ENCODE results near the gene ECE1.

ECE1 gene

DNA sequence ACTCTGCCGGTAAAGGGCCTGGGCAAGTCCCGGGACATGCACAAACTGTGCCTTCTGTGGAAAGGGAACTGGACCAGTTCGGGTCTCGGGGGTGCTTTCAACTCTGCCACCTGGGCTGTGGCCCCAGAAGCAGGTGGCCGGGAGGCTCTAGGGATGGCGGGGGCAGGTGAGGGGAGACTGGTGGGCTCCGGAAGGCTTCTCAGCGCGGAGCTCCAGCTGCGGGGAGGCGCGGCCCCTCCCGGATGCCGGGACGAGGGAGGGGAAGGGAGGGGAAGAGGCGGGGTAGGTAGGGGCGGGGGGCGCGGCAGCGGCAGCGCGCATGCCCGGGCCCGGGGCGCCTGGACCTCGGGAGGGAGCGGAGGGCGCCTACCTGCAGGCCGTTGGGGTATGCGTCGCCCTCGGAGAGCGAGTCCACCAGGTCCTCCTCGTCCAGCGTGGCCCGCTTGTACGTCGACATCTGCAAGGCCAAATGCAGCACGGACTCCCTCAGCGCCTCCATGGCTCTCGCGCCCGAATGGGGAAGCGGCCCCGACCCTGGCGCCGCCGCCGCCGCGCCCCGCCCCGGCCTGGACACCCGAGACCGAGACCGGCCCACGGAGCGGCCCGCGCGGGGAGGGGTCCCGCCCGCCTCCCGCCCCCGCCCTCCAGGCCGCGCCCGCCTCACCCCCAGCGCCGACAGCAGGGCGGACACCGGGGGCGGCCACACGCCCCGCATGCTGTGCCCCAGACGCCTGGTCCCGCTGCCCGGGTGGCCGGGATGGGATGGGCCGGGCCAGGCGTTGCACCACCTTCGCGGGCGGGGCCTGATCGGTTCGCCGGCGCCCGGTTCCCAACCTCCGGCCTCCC, at the start of gene ECE1:
TSS of gene ECE1 (minus strand) at position 764 of the 846 bp plus-strand sequence. CDS start at position 715, 49 bp downstream.
- DNase-seq = no peak

DNA sequence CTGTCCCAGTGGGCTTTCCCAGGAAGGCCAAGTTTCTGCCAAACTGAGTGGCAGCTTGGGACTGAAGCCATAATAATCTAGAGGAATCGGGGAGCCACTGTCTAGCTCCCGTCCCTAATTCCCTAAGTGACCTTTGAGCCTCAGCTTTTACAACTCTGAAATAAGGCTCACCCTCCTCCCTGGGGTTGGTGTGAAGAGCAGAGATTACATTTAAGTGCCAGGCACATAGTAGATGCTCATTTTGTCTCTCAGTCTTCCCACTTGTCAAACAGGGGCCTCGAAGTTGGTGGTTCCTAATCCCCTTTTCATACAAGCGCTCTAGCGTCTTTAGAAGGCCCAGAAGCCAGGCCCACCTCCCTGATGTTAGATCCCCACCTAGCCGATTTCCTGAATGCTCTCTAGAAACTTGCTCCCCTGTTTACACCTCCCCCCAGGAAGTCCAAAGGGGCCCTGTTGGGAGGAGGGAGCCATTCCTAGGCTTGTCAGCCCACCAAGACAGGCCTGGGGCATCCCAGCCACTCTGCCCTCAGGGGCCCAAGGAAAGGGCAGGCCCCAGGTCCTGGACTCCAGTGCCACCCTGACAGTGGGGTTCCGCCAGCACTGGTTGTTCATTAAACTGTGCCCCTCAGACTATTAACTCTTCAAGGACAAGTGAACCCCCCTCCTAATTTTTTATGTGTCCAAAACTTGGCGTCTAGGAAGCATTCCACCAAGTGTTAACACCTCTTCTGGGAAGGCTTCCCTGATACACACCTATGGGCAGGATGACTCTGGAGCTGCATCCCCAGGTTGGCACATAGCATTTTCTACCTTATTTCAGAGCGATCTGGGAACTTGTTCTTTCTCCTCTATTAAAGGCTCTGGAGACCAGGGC, 49.3 kb upstream of the ECE1 start:
- no peak for DNase-seq

DNA sequence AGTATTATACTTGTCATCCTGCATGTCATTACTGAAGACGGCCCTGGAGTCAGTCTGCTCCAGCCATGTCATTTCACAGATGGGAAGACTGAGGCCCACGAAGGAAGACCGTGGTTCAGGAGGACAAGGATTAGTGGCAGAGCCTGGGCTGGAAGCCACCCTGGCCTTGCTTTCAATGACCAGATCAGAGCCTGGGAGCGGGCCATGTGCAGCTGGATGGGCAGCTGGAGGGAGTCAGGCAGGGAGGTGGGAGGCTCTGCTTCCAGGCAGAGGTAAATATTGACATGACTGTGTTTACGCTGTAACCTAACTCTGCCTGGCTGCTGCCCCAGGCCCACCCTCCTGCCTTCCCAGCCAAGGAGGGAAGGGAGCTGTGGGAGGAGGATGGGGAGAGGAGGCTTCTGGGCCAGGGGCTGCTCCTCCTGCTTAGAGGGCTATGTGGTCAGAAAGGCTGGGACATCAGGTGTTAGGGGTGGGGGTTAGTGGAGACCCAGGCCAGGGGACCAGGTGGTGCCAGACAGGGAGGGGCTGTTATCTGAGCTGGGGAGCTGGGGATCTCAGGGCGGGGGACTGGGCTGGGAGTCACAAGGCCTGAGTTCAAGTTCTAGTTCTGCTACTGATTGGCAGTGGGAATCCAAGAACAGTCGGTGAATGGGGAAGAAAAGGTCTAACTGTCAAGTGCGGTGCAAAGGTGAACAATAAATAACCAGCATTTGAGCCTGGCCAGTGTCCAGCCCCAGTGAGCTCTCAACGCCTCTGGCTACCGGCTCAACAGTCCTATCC, 48.5 kb upstream of the ECE1 start:
- DNase-seq = peak; percentile 65

DNA sequence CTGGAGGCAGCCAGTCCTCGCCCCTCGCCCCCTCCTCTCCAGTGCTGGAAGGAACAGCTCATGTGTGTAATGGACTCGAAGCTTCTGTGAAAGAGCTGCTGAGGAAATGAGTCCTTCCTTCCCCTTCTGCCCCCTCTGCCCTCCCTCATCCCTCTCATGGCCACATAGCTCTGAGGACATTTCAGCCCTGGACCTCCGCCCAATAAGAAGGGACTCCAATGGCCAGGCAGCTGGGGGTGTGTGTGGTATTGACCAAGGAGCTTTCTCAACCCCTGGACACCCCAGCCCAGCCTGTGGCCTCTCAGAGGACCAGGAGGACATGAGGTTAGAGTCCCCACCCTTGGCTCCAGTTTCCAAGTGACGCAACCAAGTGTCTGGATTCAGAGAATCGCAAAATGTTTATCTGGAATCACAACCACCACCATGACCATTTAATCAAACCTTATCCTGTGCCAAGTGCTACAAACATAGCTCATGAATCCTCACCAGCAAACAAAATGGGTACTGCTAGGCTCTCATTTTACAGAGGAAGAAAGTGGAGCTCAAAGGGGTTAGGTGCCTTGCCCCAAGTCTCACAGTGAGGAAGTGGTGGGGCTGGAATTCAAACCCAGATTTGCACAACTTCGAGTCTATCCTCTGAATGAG, 47.8 kb upstream of the ECE1 start:
- DNase-seq = no peak

DNA sequence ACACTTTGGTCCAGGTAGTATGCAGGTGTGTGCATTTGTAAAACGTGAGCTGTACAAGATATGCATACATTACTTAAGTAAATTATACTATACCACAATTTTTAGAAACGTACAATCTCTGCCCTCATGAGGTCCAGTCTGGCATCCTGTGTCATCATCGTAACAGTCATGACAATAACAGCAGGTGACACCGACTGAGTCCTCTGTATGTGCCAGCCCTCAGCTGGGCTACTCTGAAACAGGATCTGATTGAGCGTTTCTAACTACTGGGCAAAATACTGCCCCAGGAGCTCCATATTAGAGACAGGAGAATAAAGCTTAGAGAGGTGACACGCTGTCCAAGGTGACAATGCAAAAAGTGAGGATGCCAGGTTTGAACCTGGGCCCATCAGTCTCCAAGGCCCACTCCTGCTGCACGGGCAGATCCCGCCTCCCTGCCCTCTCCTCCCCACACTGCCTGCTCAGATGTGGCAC, 47.2 kb upstream of the ECE1 start:
- no peak for DNase-seq

DNA sequence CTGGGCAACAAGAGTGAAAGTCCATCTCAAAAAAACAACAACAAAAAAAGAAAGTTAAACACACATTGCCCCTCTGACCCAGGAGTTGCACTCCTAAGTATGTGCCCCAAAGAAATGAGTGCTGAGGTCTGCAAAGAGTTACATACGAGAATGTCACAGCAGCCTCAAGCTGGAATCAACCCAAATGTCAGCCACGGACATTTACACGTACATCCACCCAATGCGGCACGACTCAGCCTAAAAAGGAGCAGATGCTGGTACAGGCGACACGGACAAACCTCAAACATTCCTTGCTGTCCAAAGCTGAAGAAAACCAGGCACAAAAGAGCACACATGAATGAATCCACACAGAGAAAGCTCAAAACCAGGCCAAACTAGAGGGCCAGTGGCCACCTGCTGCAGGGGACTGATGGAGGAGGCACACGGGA, 46.8 kb upstream of the ECE1 start:
- DNase-seq = no peak

DNA sequence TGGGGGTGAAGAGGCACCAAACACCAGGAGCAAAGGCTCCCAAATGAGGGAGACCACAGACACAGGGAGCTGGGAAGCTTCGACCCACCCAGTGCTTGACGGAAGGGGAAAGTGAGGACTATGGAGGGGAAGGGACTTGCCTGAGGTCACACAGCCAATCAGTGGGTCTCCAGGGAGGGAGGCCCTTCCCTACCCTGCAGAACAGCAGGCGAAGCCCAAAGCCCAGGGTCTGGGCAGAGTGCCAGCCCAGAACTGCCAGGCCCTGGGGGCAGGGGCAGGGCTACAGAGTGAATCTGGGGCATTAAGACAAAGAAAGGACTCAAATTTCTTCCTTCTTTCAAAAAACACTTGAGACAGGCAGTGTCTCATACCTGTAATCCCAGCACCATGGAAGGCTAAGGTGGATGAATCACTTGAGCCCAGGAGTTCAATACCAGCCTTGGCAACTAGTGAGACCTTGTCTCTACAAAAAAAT, 45.5 kb upstream of the ECE1 start:
- no peak for DNase-seq

DNA sequence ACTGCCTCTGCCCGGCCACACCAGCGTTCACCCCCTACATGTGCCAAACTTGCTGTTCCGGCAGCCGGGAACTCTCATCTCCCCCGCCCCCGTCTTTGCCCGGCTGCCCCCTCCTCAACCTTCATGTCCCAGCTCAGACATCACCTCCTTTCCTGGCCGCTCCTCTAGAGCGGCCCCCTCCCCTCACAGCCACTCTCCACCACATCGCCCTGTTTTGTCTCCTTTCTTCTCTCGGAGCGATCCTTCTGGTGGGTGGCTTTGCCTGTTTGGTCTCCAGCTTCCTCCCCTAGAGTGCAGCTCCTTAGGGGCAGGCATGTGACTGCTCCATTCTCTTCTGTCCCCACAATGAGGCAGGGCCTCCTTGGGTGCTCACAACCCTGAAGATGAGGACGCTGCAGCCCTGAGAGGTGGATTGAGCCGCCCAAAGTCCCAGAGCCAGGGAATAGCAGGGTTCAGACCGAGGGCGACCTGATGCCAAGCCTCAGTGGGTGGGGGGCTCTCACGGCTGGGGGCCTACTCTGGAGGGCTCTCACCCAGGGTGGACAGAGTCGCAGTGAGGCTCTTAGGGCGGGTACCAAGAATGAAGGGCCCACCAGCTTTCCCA, 44.9 kb upstream of the ECE1 start:
- DNase-seq = no peak

DNA sequence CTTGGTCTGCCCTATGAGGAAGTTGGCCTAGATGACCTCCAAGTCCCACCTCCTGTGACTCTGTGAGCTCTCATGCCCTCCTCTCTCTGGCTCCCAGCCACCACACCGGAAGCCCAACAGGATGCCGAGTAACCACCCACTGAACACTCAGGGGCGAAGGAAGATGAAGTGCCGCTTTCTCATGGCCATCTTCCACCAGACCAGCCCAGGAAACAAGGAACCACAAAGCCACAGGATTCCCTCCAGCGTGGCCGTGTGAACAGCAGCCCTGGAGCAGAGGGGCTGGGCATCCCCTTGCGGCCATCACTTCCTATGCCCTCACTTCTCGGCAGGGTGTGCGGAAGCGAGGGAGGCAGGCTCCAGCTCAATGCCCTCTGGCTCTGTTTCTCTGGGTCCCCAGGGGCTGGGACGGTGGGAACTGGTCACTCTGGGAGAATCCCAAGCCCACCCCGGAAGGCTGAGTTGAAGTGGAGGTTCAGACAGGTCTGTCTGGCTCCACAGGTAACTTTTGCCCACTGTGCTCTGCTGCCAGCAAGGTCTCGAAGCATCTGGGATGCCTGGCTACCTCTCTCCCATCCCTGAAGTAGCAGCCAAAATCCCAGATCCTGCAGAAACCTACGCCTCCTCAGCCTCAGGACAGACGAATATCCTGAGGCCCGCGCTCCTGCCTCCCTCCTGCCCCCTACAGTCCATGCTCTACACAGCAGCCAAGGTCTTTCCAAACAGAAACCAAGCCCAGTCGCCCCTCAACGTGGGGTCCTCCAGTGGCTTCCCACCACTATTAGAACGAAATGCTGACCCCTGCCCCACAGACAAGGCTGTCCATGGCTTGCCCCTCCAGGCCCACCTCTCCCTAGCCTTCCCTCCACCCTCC, 44.2 kb upstream of the ECE1 start:
- DNase-seq = no peak

DNA sequence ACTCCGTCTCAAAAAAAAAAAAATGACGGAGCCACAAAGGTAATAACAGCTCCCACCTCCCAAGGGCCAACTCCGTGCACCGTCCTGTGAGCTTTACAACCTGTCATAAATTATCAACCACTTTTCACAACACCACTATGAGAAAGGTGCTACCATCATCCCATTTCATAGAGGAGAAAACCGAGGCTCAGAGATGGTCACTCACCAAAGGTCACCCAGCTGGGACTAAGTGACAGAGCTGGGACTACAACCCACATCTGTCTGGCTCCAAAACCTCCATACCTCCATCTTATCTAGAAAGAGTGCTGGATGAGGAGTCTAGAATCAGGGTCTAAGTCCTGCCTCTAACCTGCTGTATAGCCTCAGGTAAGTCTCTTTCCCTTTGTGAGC, 43.6 kb upstream of the ECE1 start:
- DNase-seq = no peak

DNA sequence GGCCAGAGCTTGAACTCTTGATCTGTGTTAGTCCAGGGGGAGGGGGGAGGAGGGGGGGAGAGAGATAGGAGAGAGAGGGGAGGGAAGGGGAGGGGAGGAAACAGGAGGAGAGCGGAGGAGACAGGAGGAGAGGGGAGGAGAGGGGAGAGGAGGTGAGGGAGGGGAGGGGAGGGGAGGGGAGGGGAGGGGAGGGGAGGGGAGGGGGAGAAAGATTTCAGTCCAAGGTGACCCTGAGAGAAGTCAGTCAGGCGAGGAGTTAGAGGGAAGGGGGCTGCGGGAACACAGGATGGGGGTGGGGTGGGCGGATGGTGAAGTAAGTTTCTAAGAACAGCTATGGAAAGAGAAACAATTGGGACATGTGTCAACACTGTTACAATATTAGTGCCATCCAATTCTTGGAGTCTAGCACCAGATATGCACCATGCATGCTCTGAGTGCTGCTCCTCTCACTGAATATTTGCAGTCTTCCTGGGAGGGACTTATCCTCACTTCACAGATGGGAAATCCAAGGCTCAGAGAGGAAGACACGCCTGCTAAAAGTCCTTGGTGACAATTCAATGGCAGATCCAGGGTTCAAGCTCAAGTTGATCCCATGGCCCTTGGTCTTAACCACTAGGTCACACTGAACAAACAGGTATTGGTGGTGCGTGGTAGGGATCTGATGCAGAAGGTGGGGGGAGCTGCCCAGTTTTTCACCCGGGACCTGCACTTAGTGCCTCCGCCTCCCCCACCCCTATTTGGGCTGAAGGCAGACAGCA, 42.5 kb upstream of the ECE1 start:
- no peak for DNase-seq

DNA sequence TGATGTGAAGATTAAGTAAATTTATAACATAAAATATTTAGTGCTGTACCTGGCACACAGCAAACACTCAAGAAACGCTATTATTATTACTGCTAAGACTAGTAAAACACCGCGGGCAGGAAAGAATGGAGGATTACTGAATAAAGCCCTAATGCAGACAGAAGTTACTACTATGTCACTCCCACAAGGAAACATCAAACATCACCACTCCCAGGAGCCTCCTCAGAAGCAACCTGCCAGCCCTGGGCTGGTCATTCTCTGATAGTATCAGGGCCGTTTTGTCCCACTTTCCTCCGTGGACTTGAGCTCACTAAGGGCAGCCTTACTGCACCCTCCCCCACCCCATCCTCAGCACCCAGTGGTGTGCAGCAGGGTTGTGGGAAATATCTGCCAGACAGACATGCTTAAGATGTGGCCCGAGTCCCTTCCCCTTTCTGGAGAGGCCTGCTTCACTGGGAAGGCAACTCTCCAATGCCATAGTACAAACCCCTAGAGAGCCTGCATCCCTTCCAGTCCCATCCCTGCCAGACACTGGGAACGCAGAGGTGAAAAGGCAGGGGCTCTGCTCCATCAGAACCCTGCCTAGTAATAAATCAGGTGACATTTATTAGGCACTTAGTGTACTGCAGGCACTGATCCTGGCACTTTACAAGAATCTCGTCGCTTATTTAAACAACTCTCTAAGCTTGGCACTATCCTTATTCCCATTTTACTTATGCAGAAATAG, 41.7 kb upstream of the ECE1 start:
- DNase-seq = no peak

DNA sequence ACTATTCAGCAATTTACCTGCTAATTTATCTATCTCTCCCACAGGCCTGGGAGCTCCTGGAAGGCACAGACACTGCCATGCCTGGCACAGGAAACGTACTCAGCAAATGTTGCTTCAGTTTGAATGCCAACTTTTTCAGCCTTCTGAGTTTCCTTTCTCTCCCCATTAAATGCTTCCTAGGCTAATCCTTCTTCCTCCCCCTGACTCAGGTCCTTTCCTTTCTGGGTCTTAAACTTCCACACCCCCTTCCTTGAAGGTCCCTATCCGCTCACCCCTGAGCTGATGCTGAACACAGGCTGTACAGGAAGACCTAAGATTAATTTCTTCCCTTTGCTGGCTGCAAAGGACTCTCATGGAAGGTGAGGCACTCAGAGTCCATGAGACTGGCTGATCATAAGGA, 40.3 kb upstream of the ECE1 start:
- DNase-seq = no peak

DNA sequence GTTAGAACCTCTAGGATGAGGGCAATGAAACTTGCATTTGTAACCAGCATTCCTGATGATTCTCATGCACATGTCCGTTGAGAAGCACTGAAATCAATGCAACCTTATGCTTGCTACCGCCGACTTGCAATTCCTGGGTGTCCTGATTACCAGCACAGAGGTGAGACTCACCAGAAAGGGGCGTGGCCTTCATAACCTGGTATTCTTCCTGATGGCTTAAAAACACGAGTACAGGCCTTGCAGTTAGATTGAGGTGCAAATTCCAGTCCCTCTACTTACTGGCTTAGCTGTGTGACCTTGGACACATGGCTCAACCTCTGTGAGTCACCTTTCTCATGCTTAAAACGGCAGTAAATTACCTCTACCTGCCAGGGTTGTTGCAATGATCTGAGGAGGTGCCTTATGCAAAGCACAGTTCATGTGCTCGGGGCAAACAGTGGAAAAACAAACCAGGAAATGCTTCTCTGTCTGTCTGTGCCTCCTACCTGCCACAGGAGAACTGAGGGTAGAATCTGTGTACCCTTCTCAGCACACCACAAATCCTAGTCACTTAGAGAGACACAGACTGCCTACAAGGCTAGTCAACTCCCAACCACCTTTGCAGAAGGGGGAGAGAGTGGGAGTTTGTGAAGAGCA, 39.1 kb upstream of the ECE1 start:
- DNase-seq = no peak

DNA sequence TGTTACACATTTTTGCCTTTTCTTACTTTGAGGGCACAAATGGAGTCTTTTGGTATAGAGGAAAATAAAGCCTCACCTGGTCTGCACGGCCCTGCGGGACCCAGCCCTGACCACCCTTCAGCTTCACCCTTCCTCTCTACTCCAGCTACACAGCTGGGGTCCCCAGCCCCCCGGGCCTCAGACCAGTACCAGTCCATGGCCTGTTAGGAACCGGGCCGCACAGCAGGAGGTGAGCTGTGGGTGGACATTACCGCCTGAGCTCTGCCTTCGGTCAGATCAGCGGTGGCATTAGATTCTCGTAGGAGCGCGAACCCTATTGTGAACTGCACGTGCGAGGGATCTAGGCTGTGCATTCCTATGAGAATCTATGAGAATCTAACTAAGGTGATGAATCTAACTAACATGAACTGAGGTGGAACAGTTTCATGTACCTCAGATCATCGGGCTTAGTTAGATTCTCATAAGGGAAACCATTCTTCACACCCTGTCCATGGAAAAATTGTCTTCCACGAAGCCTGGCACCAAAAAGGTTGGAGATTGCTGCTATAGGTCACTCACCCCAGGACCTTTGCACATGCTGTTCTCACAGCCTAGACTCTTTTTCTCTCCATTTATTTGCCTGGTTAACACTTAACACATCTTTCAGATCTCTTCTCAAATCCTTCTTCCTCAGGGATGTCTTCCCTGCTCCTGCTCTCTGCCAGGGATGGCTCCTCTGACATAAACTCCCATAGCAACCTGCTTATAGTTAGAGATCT, 37.5 kb upstream of the ECE1 start:
- DNase-seq = no peak

DNA sequence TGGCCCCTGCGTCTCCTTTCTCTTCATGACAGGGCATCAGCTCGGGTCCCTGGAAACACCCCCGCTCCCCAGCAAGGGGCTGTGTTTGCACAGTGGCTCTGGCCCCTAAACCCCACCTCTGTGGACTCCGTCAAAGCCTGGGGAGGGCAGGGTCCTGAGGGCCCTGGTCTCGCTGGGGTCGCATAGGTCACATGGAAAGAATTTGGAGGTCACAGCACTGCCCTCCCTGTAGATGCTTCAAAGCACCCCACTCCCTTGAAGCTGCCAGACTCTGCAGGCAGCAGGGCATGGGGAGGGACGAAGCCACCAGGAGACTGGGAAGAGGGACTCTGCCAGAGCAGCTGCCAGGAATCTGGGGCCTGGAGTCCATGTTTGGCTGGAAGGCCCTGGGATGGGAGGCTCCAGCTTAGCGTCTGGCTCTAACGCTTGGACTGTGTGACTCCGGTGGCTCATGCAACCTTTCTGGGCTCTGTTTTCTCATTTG, 36.6 kb upstream of the ECE1 start:
- no peak for DNase-seq

DNA sequence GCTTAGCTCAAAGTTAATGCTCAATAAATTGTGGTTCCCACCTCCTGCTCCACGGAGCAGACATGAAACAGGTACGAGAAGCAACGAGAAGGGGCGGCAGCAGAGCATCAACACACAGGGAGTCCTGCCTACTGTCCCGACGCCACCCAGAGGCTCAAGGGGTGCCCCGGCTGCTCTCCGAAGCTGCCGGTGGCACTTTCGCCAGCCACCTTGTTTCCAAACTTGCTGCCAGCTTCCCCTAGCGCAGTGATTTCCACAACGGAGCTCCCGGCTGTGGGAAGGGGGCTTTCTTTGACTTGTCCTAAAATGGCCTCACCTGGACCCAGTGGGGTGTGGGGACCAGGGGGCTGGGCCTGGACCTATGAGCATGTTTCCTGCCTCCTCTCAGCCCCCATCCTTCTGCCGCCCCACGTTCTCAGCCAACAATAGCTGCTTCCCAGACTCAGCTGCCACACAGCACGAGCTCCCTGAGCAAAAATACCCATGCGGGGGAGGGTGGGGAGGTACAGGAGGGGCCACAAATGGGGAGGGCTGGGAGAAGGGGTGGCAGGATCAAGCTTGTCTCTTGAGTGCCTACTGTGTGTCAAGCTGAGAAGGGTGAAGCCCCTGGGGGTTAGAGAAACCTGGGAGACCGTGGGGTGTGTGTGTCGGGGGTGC, 35.6 kb upstream of the ECE1 start:
- no peak for DNase-seq

All from NCI-H748 treated with DMSO at 0.1 percent for 48 hours (cell line).